RCC 7860 (cell line): ENCODE results near the gene MINPP1.
A peak's percentile ranks its signal among the peaks of the same experiment; 100 is the strongest.

ENCODE experiments used
- DNase-seq: peaks from one replicate; pipeline ENCODE4 v3.0.0-alpha.2; 2015; ENCODE audit warnings: low spot score
- FAIRE-seq: peaks from 2 replicates; lab custom pipeline; 2012; peaks lifted over from hg19 to GRCh38; lab: Jason Lieb, UNC

The MINPP1 gene

DNA sequence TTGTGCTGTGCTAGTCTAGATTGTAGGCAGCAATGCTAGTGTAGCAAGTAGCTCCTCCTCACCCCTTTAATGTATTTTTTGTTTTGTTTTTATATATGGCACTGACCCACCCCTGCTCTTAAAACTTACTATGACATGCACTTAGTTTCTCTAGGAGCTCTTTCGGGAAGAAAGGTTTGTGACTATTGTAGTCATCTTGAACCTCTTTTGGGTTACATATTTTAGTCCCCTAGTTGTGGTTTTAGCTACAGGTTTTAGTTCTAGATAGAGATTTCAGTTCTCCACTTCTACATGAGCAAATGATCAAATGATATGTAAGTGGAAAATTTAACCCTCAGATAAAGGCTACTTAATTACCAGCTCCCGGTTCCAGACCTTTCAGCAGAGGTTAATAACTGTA, 14.9 kb downstream of the MINPP1 start:
- no peak for DNase-seq
- FAIRE-seq = no peak

DNA sequence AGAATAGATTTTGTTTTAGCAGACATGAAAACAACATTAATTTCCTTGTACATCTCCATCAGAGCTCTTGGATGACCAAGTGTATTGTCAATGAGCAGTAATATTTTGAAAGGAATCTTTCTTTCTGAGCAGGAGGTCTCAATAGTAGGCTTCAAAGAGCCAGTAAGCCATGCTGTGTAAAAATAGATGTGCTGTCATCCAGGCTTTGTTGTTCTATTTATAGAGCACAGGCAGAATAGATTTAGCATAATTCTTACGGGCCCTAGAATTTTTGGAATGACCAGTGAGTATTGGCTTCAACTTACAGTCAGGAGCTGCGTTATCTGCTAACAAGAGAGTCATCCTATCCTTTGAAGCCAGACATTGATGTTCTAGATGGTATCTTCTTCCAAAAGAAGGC, 19.0 kb downstream of the MINPP1 start:
- FAIRE-seq (no peak), DNase-seq (no peak)

- DNase-seq = no peak
- no peak for FAIRE-seq
These were observed 19.6 kb downstream of the MINPP1 start for GRCh38 chr10:87524296-87524695.

- FAIRE-seq (no peak), DNase-seq (no peak)
These were observed 27.4 kb downstream of the MINPP1 start for GRCh38 chr10:87531908-87532622.

DNA sequence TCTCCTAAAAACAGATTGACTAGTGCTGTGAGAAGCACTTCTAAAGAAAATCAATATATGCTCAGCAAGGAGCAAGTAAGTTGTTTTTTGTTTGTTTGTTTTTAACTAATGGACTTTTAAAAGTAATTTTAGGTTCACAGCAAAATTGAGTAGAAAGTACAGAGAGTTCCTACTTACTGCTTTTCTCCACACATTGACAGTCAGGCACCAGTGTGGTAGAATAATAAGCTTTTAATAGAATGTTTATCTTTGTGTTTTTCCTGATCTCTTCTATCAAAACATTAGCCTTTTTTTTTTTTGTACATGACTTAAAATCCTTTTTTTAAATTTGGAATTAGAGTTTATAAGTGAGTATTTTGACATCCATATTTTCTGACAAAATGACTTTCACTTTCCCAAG, 28.0 kb downstream of the MINPP1 start:
- no peak for DNase-seq
- no peak for FAIRE-seq

DNA sequence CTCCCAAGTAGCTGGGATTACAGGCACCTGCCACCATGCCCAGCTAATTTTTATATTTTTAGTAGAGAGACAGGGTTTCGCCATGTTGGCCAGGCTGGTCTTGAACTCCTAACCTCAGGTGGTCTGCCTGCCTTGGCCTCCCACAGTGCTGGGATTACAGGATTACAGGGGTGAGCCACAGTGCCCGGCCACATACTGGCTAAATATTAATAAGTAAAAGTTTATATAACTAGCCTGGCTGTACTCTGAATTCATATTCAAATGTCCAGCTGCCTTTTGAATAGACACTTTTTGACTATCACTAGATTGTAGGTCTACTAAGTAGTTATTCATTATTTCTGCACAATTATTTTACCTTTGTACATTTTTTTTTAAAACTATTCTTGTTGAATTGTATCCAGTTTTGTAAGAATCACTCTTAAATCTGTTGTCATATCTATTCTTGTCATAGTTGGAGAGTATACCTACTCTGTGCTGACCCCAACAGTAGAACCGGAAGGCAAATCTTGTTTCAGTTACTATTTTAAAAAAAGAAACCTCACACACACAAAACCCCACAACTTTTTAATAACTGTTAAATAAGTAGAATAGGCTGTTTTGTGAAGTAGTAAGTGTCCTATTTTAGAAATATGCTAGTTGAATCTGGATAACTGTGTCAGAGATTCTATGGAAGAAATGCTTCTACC, 29.6 kb downstream of the MINPP1 start:
- DNase-seq (no peak), FAIRE-seq (no peak)

GRCh38 chr10:87538092-87539015, 33.7 kb downstream of the MINPP1 start:
- FAIRE-seq = no peak
- DNase-seq = no peak

GRCh38 chr10:87541114-87541513, 36.4 kb downstream of the MINPP1 start:
- FAIRE-seq (no peak), DNase-seq (no peak)

- peak; percentile 16 for FAIRE-seq
- DNase-seq = no peak
These were observed 40.0 kb downstream of the MINPP1 start for GRCh38 chr10:87544721-87545120.

- FAIRE-seq = no peak
- no peak for DNase-seq
These were observed 41.1 kb downstream of the MINPP1 start for GRCh38 chr10:87545783-87546182.

- no peak for DNase-seq
- no peak for FAIRE-seq
These were observed 41.5 kb downstream of the MINPP1 start for GRCh38 chr10:87546210-87546609.

GRCh38 chr10:87546971-87547413, 42.3 kb downstream of the MINPP1 start:
- DNase-seq = no peak
- FAIRE-seq = no peak

DNA sequence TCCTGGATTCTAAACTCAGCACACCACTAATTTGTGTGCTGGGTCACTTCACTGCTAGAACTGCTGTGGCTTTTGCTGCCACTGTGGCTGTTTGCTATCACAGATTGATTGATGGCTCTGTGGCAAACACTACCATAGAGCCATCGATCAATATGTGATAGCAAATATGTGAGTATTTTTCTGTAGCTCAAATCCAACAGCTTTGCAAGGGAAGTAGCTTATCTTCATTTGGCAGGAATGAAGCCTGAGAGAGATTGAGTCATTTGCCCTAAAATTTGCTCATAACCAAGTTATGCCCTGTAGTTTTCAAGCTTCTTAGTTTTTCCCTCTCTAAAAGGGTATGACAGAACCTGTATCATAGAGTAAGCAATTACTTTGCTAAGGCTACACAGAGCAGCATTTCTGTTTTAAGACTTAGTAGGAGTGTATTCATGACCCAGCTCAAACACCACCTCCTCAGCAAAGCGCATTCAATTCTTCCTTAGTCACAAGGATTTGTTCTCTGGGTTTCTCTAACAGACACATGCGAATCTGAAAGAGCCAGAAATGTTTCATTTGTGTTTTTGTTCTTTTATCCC, 43.1 kb downstream of the MINPP1 start:
- DNase-seq (peak; percentile 38), FAIRE-seq (no peak)

DNA sequence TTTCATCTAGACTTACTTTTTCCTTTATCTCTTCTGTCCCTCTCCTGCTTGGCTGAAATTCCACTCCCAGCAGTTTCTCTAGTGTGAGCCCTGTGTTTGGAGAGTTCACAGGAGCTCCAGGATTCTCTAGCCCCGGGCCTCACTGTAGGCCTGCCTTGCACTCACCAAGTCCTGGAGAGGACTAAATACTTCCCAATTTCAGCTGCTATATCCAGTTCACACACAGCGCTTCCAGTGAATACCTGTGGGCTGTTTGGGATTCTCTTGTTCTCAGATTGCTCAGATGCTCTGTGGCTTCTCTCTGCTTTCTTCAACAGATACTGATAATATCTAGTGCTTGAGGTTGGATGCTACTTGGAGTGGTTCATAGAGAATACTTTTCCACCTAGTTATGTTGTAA, 46.0 kb downstream of the MINPP1 start:
- FAIRE-seq = no peak

GRCh38 chr10:87551326-87551725, 46.6 kb downstream of the MINPP1 start:
- FAIRE-seq (no peak), DNase-seq (no peak)

More for the DNA sequence above, 46.0 kb downstream of the MINPP1 start:
- no peak for DNase-seq

GRCh38 chr10:87552248-87552929, 47.7 kb downstream of the MINPP1 start:
- no peak for FAIRE-seq
- no peak for DNase-seq

- no peak for DNase-seq
- no peak for FAIRE-seq
These were observed 52.7 kb downstream of the MINPP1 start for GRCh38 chr10:87557409-87557808.

DNA sequence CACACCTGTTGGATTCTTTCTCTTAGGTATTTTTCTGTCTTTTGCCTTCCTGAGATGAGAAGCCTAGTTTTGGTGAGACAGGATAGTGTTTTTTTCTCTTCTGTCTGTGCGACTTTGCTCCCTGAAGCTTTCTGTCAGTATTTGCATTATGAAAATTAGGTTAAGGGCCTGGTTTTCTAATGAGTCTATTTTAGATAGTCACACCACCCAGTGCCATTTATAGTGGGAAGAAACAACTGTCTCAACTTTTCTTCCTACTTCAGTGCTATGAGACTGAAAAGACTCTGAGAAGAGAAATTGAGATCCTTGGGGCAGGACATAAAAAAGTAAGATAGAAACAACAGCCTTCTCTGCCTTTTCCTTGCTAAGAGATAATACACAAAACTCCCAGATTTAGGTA, 53.6 kb downstream of the MINPP1 start:
- FAIRE-seq (no peak), DNase-seq (no peak)

DNA sequence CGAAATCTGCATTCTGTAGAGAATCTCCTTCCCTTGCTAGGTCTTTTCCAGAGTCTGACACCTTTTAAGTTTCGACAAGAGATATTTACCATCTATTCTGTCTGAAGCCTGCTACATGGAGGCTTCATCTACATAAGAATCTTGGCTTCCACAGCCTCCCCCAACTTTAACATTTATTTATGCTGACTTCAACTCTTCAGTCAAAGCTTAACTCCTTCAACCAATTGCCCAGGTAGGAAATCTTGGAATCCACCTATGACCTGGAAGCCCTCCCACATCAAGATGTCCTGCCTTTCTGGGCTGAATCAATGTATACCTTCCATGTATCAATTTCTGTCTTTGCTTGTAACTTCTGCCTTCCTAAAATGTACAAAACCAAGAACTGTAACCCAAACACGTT, 54.7 kb downstream of the MINPP1 start:
- DNase-seq = no peak
- FAIRE-seq = no peak

DNA sequence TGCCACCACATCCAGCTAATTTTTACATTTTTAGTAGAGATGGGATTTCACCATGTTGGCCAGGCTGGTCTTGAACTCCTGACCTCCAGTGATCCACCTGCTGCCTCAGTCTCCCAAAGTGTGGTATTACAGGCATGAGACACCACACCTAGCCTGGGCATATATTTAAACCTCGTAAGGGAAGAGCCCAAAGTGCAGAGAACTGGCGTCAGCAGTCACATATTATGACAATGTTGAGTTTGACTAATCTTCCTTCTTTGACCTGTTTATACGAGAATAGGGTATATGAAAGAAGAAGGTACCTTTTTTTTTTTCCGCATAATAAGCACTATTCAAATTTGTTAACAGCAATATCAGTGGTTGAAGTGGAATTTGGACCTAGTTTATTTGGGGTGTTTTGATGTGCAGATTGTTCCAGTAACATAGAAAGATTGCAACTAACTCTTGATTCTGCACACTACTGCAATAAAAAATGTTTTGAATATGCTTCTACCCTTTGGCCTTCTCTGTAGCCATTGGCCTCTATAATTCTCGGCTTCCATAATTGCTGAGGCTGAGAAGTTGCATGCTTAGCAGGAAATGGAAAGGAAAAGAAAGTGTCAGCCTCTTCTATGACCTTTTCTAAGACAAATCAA, 55.9 kb downstream of the MINPP1 start:
- FAIRE-seq = no peak
- DNase-seq = no peak
